OCI-M2 (cell line): ENCODE data around the gene REN.

ENCODE experiments used
- DNase-seq: peaks from one replicate; lab custom pipeline; 2025; ENCODE audit not compliant: unreplicated experiment; lab: John Stamatoyannopoulos, UW

Gene REN

DNA sequence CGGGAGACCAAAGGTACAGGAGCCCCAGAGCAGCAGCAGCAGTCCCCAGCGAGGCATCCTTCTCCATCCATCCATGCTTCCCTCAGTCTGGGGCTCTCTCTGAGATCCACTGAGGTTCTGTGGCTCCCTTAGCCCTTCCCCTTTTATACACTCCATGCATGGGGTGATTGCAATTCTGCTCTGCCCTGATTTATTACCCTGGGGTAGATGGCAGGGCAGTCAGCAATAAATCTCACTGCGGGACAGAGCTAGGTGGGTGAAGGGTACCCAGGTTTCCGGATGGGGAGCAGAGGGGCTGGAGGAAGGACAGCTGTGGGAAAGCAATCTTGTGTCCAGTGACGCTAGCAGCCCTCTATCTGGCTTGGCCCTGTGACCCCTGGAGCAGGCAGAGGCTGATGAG is at the start of gene REN:
TSS of gene REN (minus strand) at position 119 of the 400 bp plus-strand sequence. CDS start at position 75, 44 bp downstream.
- no peak for DNase-seq

GRCh38 chr1:204213668-204214662 is 47.8 kb upstream of the REN start, which contains the start of gene GOLT1A:
GOLT1A (minus strand) TSS chr1:204213988; CDS start chr1:204213906, 82 bp downstream.
- DNase-seq = no peak

DNA sequence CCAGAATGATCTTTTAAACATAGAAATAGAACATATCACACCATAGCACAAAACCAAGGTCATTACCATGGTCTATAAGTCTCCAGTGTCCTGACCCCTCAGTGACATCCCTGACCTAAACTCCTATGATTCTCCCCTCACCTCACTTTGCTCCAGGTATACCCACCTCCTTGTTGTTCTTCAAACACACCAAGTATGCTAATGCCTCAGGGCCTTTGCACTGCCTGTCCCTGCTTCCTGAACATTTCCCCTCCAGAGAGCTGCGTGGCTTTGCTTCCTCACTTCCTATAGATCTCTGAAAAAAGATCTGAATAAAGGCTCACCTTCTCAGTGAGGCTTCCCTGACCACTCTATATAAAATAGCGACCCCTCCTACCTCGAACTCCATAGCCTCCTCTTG is 46.6 kb upstream of the REN start:
- DNase-seq = no peak

DNA sequence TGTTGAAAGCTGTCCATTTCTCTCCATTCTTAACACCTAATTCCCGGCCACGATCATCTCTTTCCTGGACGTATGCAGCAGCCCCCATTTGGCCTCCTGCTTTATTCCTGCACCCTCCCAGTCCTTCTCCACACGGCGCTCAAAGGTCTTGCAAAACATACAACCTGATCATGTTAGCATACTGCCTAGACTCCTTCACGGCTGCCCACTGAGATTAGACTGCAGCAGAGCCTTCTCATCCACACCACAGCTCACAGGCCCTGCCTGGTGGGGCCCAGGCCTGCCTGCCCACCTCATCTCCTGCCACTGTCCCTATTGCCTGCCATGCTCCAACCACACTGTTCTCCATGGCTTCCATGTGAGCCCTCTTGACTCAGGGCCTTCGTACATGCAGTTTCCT is 44.9 kb upstream of the REN start:
- DNase-seq = no peak

DNA sequence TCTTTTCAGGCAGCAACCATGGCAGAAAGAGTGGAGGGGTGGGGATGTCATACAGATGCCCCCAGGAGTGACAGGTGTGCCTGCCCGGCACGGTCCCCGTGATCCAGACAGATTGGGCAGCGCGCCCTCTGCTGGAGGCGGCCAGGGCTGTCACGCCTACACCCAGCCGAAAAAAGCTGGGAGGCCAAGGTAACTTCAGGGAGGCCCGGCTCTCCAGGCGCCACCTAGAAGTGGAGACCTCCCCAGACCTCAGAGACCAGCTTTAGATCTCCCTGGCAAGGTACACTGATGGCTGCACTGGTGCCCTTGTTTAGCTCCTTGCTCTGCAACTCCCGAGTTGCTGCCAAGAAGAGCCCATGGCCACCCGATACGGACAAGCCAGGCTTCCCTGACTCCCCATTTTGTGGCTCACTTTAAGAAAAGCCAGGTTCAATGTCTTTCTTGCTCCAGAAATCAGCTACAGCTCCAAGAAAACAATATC is 41.0 kb upstream of the REN start:
- no peak for DNase-seq

DNA sequence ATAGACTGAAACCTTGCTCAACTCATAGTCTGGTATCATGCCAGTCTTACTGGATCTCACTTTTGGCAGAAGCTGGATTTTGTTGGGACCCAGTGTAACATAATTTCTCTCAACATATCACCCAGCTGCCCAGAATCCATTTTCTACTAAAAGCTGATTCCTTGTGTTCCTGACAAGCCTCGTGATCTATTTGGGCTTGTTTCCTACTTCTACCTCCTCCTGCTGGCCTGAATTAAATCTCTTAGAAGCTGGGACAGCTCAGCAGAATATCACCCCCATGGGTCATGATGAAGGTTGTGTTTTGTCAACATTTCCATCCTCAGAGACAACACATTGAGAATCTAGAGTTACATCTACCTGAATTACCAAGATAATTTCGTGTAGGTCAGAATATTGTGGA is 40.0 kb upstream of the REN start:
- DNase-seq = no peak

GRCh38 chr1:204205486-204205885 is 39.3 kb upstream of the REN start:
- DNase-seq = no peak

DNA sequence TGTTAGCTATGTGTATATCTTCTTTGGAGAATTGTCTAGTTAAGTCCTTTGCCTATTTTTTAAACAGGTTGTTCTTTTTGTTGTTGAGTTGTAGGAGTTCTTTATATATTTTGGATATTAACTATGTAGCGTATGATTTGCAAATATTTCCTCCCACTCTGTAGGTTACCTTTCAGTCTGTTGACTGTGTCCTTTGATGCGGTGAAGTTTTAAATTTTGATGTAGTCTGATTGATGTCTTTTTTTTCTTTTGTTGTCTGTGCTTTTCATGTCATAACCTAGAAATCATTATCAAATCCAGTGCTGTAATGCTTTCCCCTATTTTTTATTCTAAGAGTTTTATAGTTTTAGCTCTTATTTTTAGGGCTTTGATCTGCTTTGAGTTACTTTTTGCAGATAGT is 38.8 kb upstream of the REN start:
- DNase-seq = no peak

DNA sequence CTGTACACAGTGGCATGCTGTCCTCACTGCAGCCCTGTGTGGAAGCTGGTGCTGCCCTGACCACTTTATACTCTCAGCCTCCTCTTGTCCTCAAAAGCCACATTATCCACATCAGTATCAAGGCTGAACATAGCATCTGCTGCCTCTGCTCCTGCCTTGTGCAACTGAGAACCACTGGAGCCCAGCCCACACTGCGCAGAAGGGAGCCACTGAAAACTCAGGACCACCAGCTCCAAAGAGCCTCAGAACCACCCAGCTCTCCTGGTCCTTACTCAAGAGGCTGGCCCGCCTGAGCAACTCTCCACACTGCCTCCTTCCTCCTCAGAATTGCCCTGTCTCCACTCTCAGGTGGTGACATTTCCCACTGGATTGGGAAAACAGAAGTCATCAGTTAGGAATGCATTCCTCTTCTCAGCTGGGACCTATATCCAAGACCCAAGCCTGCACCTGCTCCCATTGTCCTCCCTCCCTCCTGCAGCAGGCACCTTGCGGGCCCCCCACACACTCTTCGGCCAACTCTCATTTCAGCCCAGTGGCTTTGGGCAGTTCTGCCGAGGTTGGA is 37.1 kb upstream of the REN start:
- no peak for DNase-seq

- no peak for DNase-seq
Measured at GRCh38 chr1:204202481-204202880, 36.3 kb upstream of the REN start.

DNA sequence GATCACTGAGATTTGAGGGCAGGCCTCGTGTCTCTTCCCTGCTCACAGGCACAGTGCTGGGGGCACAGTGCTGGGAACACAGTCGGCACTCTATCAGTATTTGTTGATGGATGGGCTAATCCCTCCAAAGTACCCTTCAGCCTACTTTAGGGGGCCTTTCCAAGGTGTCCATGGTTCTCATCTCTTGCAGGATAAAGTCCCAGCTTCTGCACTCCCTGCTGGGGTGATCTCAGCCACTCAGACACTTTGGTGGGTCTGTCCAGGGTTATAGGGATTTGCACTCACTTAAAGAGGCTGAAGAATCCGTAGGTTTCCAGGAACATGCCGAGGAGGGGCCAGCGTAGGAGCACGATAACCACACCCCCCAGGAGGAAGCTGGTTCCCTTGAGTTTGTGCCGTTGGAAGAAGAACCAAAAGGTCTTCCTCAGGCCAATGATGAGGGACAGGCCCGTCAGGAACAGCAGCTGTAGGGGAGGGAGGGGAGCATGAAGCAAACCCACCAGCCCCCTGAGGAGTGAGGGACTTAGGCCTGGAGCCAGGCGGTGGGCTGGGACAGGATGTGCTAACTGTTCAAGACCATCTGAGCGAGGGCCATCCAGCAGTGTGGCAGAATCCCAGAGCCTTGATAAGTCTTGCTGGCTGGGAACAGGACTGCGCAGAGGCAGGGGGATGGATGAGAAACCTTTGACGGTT is 35.4 kb upstream of the REN start:
- DNase-seq = no peak

- DNase-seq = no peak
Measured at GRCh38 chr1:204199579-204199978, 33.4 kb upstream of the REN start.

DNA sequence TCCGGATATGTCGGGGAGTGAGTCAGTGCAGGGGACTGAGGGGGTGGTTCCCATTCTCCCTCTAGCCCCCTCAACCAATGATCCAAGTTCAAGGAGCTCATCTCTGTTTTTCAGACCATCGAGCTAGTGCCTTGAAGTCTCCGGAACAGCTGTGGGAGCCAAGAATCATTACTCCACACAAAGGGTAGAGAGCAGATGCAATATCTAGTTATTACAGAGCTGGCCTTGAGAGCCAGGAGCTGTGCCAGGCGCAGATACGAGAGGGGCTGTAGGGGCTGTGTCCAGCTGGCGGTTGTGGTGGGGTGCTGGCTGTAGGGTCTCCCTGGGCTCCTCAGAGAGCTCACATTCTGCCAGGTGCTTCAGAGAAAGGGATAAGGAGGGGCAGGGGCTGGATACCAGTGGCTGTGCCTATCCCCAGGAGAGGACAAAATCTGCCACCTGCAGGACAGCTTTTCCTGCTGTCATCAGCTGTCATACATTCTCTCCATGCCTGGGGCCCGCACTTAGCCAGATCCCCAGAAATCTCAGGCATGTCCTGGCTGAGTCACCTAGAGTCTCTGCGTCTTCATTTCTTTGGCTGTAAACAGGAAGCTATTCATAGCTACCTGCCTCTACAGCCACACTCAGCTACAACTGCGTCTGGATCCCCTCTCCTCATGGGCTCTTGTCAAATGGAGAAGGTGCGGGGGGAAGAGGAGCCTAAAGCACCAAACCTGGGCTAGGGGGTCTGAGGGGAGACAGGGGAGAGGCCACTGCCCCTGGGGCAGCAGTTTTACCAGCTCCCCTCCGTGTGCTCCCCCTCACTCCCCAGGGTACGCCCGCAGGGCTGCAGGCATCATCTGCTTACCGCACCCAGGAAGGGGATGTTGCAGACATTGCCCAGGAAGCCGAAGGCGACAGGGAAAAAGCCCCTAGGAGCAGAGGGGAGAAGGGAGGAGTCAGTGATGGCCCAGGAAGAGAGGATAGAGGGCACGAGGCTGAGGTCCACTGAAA is 32.5 kb upstream of the REN start:
- no peak for DNase-seq

DNA sequence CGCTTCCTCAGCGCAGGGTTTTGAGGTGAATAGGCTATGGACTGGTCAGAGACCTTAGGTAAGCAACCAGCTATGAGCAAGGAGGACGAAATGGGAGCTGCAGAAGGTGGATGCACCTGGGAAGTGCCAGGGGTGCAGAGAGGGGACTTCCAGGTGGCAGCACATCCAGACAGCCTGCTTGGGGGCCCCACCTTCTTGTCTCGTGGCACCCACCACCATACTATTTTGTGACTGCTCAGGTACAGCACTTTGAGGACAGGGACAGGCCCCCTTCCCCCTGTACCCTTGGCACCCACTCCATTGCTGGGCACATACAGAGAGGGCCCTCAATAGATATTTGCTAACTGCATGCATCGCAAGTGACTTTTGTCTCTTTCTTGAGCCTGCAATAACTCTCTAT is 30.9 kb upstream of the REN start:
- no peak for DNase-seq

DNA sequence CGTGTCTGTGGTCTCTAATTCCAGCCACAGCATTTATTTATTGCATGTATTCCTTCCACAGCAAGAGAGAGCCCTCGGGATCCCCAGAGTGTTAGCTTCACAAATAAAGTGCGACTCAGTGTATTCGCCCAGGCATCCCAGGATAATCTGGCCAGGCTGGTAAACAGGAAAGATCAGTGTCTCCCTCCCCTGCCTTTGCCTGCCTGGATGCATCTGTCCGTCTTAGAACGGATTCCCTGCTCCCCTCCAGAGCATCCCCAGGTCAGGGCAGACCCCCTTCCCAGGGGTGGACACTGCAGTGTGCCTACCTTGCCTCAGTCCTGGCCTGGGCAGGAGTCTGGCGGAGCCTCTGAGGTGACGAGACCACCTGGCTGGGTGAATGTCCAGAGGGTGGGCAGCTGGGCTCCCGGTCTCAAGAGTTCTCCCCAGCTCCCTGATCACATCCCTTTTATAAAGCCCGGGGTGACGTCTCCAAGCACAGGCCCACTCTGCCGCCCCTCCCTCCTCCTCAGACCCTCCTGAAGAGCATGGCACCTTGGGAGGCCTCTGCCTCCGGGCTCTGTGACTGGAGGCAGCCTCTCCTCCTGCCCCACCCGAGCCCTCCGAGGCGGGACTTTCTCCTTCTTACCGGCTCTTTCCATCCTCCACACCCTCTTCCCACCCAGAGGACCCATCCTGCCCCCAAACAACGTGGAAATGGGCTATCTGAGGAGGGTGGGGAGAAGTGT is 30.1 kb upstream of the REN start, which contains the start of gene KISS1:
TSS of gene KISS1 (minus strand) at position 424 of the 728 bp plus-strand sequence. CDS start 3,615 bp downstream, outside the sequence.
- DNase-seq = no peak

DNA sequence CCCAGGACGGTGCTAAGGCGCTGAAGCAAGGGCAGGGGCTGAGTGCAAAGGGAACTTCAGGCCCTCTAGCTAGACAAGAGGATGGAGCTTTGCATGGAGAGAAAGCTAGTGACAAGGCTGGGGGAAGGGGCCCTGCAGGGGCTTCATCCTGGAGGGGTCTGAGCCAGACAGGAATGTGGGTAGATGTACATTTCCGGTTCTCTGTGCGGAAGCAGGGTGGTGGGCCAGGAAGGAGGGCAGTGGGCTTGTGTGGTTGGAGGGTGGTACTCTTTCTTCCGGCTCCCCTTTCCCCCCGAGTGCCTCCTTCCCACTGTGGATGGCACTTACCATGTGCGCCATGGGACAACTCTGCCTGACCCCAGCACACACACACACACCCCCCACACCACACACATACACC is 28.6 kb upstream of the REN start:
- DNase-seq = no peak

GRCh38 chr1:204194080-204194479 is 27.9 kb upstream of the REN start:
- no peak for DNase-seq

GRCh38 chr1:204192589-204193352 is 26.6 kb upstream of the REN start:
- no peak for DNase-seq

DNA sequence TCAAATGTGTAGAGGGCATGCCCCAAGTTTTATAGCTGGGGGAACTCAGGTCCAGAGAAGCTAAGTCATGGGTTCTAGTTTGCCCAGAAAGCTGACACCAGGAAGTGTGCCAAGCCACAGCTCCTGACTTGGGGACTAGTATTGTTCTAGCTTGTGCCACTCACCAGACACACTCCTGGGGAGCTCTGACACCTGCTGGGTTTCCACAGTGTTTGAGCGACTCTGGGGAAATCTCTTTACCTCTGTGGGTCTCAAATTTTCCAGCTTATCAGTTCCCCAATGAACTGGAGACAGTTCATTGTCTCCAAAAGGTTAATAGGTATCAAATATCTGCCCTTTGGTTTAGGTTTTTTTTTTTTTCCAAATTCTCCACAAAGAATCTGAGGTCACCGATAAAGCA is 25.9 kb upstream of the REN start:
- DNase-seq = no peak
